ENCODE data around the gene OTUD5. TPM values are rescaled to one million over a fixed set of nuclear protein-coding genes. Genes with fewer than 3 reads are reported as not detected.

The OTUD5 gene
- total RNA-seq, 2 donors from 2014 or later, result 50.3 to 56.5 TPM

- no peak overlapping the region for H3K9ac ChIP-seq (ENCODE audit: extremely low read depth, low read length, poor library complexity, severe bottlenecking)
These were observed 36.7 kb downstream of the OTUD5 start for GRCh38 chrX:48920718-48921104.

GRCh38 chrX:48919947-48920717 is 37.3 kb downstream of the OTUD5 start:
- Histone ChIP-seq H3K27me3 (ENCODE audit: control insufficient read depth, insufficient read depth, low read length, poor library complexity, severe bottlenecking) (no peaks in the 10 kb centered on the region), H3K9ac (ENCODE audit: extremely low read depth, low read length, poor library complexity, severe bottlenecking) (peak overlapping the region; percentile 83), H3K9me3 (ENCODE audit: control insufficient read depth, low read length) (no peaks in the 10 kb centered on the region), H3K27ac (ENCODE audit: low read depth, low read length) (no peak overlapping the region), H3K36me3 (ENCODE audit: control insufficient read depth, insufficient read depth, low read length) (peaks cover 18% of the 10 kb centered on the region), H3K4me3 (ENCODE audit: low read length) (peak overlapping the region; percentile 88), H3K4me1 (ENCODE audit: control insufficient read depth, insufficient read depth, low read length) (no peaks in the 10 kb centered on the region)
- Mint-ChIP-seq H3K9me3 (peaks cover 52% of the 10 kb centered on the region), H3K36me3 (ENCODE audit: low read depth) (peaks cover 43% of the 10 kb centered on the region), H3K4me3 (peak overlapping the region; percentile 90), H3K27me3 (ENCODE audit: insufficient read depth) (no peaks in the 10 kb centered on the region), H3K4me1 (peaks cover 16% of the 10 kb centered on the region), H3K27ac (peak overlapping the region; percentile 98)
- TF ChIP-seq CTCF (conservative IDR thresholded peaks at IDR 0.05), result no peak
- peak; percentile 36 for DNase-seq
- 57% methylated on average over 8 of the region's 8 CpGs; no CpG with 5 or more reads in 1 of the 2 experiments for WGBS, 2 experiments (ENCODE audit: insufficient coverage in 1 of 2, insufficient read length in 1 of 2)

More at GRCh38 chrX:48920718-48921104, 36.7 kb downstream of the OTUD5 start:
- Mint-ChIP-seq H3K4me3 (peak overlapping the region; percentile 90), H3K9me3 (peaks cover 54% of the 10 kb centered on the region), H3K27ac (peak overlapping the region; percentile 98), H3K27me3 (ENCODE audit: insufficient read depth) (no peaks in the 10 kb centered on the region), H3K36me3 (ENCODE audit: low read depth) (peaks cover 43% of the 10 kb centered on the region), H3K4me1 (peaks cover 20% of the 10 kb centered on the region)
- no peaks in the 10 kb centered on the region for H3K4me1 ChIP-seq (ENCODE audit: control insufficient read depth, insufficient read depth, low read length)
- no peak overlapping the region for H3K27ac ChIP-seq (ENCODE audit: low read depth, low read length)
- TF ChIP-seq CTCF (conservative IDR thresholded peaks at IDR 0.05), result no peak
- peaks cover 17% of the 10 kb centered on the region for H3K36me3 ChIP-seq (ENCODE audit: control insufficient read depth, insufficient read depth, low read length)
- 58 to 80% methylated on average over 2 of the region's 4 CpGs for WGBS, 2 experiments (ENCODE audit: insufficient coverage in 1 of 2, insufficient read length in 1 of 2)
- no peaks in the 10 kb centered on the region for H3K9me3 ChIP-seq (ENCODE audit: control insufficient read depth, low read length)
- H3K27me3 ChIP-seq (ENCODE audit: control insufficient read depth, insufficient read depth, low read length, poor library complexity, severe bottlenecking), result no peaks in the 10 kb centered on the region
- DNase-seq, result peak; percentile 65
- H3K4me3 ChIP-seq (ENCODE audit: low read length), result no peak overlapping the region

GRCh38 chrX:48919360-48919841 is 38.0 kb downstream of the OTUD5 start:
- Histone ChIP-seq H3K9ac (ENCODE audit: extremely low read depth, low read length, poor library complexity, severe bottlenecking) (peak overlapping the region; percentile 83), H3K4me3 (ENCODE audit: low read length) (peak overlapping the region; percentile 88), H3K27me3 (ENCODE audit: control insufficient read depth, insufficient read depth, low read length, poor library complexity, severe bottlenecking) (no peaks in the 10 kb centered on the region), H3K9me3 (ENCODE audit: control insufficient read depth, low read length) (no peaks in the 10 kb centered on the region), H3K27ac (ENCODE audit: low read depth, low read length) (peak overlapping the region; percentile 69), H3K4me1 (ENCODE audit: control insufficient read depth, insufficient read depth, low read length) (no peaks in the 10 kb centered on the region), H3K36me3 (ENCODE audit: control insufficient read depth, insufficient read depth, low read length) (peaks cover 25% of the 10 kb centered on the region)
- Mint-ChIP-seq H3K36me3 (ENCODE audit: low read depth) (peaks cover 47% of the 10 kb centered on the region), H3K27me3 (ENCODE audit: insufficient read depth) (no peaks in the 10 kb centered on the region), H3K4me3 (peak overlapping the region; percentile 90), H3K27ac (peak overlapping the region; percentile 98), H3K4me1 (peaks cover 24% of the 10 kb centered on the region), H3K9me3 (peaks cover 56% of the 10 kb centered on the region)
- WGBS, 2 experiments (ENCODE audit: insufficient coverage in 1 of 2, insufficient read length in 1 of 2), result 0% methylated on average over 15 of the region's 15 CpGs; no CpG with 5 or more reads in 1 of the 2 experiments
- DNase-seq, result peak; percentile 83
- TF ChIP-seq CTCF (conservative IDR thresholded peaks at IDR 0.05), result no peak

Data from endodermal cell (in vitro differentiated cells).